Body of pancreas (tissue), 4 donors: Measurements from ENCODE around the gene PCSK6.

Experiments
- POLR2A ChIP-seq, 3 donors: fragments of 450-650 bp; IDR thresholded peaks; one replicate each; pipeline ENCODE4 v1.6.1; 2016; ENCODE audit warnings: antibody characterized with exemption in 3 of 3, mild to moderate bottlenecking in 2 of 3
- TF ChIP-seq, protein P1 (sequence below), 7 experiments: fragments of 450-650 bp in 4 of 7; fragments of 200-600 bp in 3 of 7; sonication (generic) in 3 of 7; IDR thresholded peaks; one replicate each; pipeline ENCODE4 v1.5.1; 2016 to 2019; ENCODE audit warnings: antibody characterized with exemption in 7 of 7

GRCh38 chr15:101522621-101523559 lies 33.4 kb upstream of the PCSK6 start:
- TF ChIP-seq, protein P1, sequence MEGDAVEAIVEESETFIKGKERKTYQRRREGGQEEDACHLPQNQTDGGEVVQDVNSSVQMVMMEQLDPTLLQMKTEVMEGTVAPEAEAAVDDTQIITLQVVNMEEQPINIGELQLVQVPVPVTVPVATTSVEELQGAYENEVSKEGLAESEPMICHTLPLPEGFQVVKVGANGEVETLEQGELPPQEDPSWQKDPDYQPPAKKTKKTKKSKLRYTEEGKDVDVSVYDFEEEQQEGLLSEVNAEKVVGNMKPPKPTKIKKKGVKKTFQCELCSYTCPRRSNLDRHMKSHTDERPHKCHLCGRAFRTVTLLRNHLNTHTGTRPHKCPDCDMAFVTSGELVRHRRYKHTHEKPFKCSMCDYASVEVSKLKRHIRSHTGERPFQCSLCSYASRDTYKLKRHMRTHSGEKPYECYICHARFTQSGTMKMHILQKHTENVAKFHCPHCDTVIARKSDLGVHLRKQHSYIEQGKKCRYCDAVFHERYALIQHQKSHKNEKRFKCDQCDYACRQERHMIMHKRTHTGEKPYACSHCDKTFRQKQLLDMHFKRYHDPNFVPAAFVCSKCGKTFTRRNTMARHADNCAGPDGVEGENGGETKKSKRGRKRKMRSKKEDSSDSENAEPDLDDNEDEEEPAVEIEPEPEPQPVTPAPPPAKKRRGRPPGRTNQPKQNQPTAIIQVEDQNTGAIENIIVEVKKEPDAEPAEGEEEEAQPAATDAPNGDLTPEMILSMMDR (IDR thresholded peaks at IDR 0.05): no peak
- no peak for TF ChIP-seq POLR2A (IDR thresholded peaks at IDR 0.05)
